ENCODE measurements around the gene TRIM72. TPM values are rescaled to one million over a fixed set of nuclear protein-coding genes. Genes with fewer than 3 reads are reported as not detected.
"Not testable (repeated sequence)": the region's sequence is repeated elsewhere in the genome, so short reads cannot be mapped to it uniquely, and the experiment has no call there.

Gene TRIM72
- polyA plus RNA-seq (2013, experiment 1 of 2), result not detected
- not detected for polyA plus RNA-seq (2013, experiment 2 of 2)

GRCh38 chr16:31213877-31214707 is at the start of gene TRIM72:
TSS of gene TRIM72 (plus strand) at chr16:31214119. CDS start at chr16:31214739, 620 bp downstream.
- peak within 1 kb of the TSS; percentile 31 for H3K4me3 ChIP-seq (ENCODE audit: extremely low read depth, insufficient read depth, low read length, poor library complexity, severe bottlenecking)
- H3K36me3 ChIP-seq (ENCODE audit: control insufficient read depth, insufficient read depth, low read length), result no peaks in the 10 kb centered on the region
- WGBS, 2 experiments (ENCODE audit: insufficient coverage in 2 of 2), result 48 to 65% methylated on average over 14 to 15 of the region's 25 CpGs
- no peaks in the 10 kb centered on the region for H3K9me3 ChIP-seq (ENCODE audit: control insufficient read depth, low read length)
- peaks cover 10% of the 10 kb centered on the region for H3K4me1 ChIP-seq (ENCODE audit: control insufficient read depth, insufficient read depth, low read length, poor library complexity, severe bottlenecking)
- H3K27ac ChIP-seq (ENCODE audit: low read depth, low read length, severe bottlenecking), result no peak within 1 kb of the TSS

- no peaks in the 10 kb centered on the region for H3K36me3 ChIP-seq (ENCODE audit: control insufficient read depth, insufficient read depth, low read length)
- no peak overlapping the region for H3K27ac ChIP-seq (ENCODE audit: low read depth, low read length, severe bottlenecking)
- 87 to 93% methylated on average over 7 to 8 of the region's 8 CpGs for WGBS, 2 experiments (ENCODE audit: insufficient coverage in 2 of 2)
- no peaks in the 10 kb centered on the region for H3K9me3 ChIP-seq (ENCODE audit: control insufficient read depth, low read length)
- H3K4me3 ChIP-seq (ENCODE audit: extremely low read depth, insufficient read depth, low read length, poor library complexity, severe bottlenecking), result no peak overlapping the region
- no peaks in the 10 kb centered on the region for H3K4me1 ChIP-seq (ENCODE audit: control insufficient read depth, insufficient read depth, low read length, poor library complexity, severe bottlenecking)
Measured at GRCh38 chr16:31167315-31167714, 46.6 kb upstream of the TRIM72 start.

- Histone ChIP-seq H3K4me3 (ENCODE audit: extremely low read depth, insufficient read depth, low read length, poor library complexity, severe bottlenecking) (no peak overlapping the region), H3K36me3 (ENCODE audit: control insufficient read depth, insufficient read depth, low read length) (no peaks in the 10 kb centered on the region), H3K4me1 (ENCODE audit: control insufficient read depth, insufficient read depth, low read length, poor library complexity, severe bottlenecking) (no peaks in the 10 kb centered on the region), H3K9me3 (ENCODE audit: control insufficient read depth, low read length) (no peaks in the 10 kb centered on the region), H3K27ac (ENCODE audit: low read depth, low read length, severe bottlenecking) (no peak overlapping the region)
- 89 to 100% methylated on average over 1 of the region's 2 CpGs for WGBS, 2 experiments (ENCODE audit: insufficient coverage in 2 of 2)
Measured at GRCh38 chr16:31168848-31169247, 45.1 kb upstream of the TRIM72 start.

- not testable (repeated sequence) for H3K4me1 ChIP-seq (ENCODE audit: control insufficient read depth, insufficient read depth, low read length, poor library complexity, severe bottlenecking); H3K36me3 ChIP-seq (ENCODE audit: control insufficient read depth, insufficient read depth, low read length); H3K9me3 ChIP-seq (ENCODE audit: control insufficient read depth, low read length); H3K4me3 ChIP-seq (ENCODE audit: extremely low read depth, insufficient read depth, low read length, poor library complexity, severe bottlenecking)
- peak overlapping the region; percentile 24 for H3K27ac ChIP-seq (ENCODE audit: low read depth, low read length, severe bottlenecking)
- no CpG with 5 or more reads among the region's 2 CpGs for WGBS, 2 experiments (ENCODE audit: insufficient coverage in 2 of 2)
Measured at GRCh38 chr16:31170048-31170447, 43.9 kb upstream of the TRIM72 start.

GRCh38 chr16:31177136-31177535 is 36.8 kb upstream of the TRIM72 start:
- Histone ChIP-seq H3K9me3 (ENCODE audit: control insufficient read depth, low read length) (no peaks in the 10 kb centered on the region), H3K36me3 (ENCODE audit: control insufficient read depth, insufficient read depth, low read length) (peaks cover 12% of the 10 kb centered on the region), H3K4me1 (ENCODE audit: control insufficient read depth, insufficient read depth, low read length, poor library complexity, severe bottlenecking) (no peaks in the 10 kb centered on the region), H3K4me3 (ENCODE audit: extremely low read depth, insufficient read depth, low read length, poor library complexity, severe bottlenecking) (no peak overlapping the region), H3K27ac (ENCODE audit: low read depth, low read length, severe bottlenecking) (no peak overlapping the region)
- WGBS, 2 experiments (ENCODE audit: insufficient coverage in 2 of 2), result 83 to 96% methylated on average over 3 of the region's 3 CpGs

GRCh38 chr16:31179219-31179746 is 34.6 kb upstream of the TRIM72 start:
- Histone ChIP-seq H3K9me3 (ENCODE audit: control insufficient read depth, low read length) (no peaks in the 10 kb centered on the region), H3K36me3 (ENCODE audit: control insufficient read depth, insufficient read depth, low read length) (peaks cover 33% of the 10 kb centered on the region), H3K4me3 (ENCODE audit: extremely low read depth, insufficient read depth, low read length, poor library complexity, severe bottlenecking) (peak overlapping the region; percentile 89), H3K27ac (ENCODE audit: low read depth, low read length, severe bottlenecking) (peak overlapping the region; percentile 99), H3K4me1 (ENCODE audit: control insufficient read depth, insufficient read depth, low read length, poor library complexity, severe bottlenecking) (peaks cover 15% of the 10 kb centered on the region)
- WGBS, 2 experiments (ENCODE audit: insufficient coverage in 2 of 2), result 8 to 9% methylated on average over 27 of the region's 27 CpGs

GRCh38 chr16:31179747-31180459 is 34.0 kb upstream of the TRIM72 start, which contains the start of gene FUS:
TSS of gene FUS (plus strand) at chr16:31180139. CDS start at chr16:31180215, 76 bp downstream.
- Histone ChIP-seq H3K9me3 (ENCODE audit: control insufficient read depth, low read length) (no peaks in the 10 kb centered on the region), H3K4me1 (ENCODE audit: control insufficient read depth, insufficient read depth, low read length, poor library complexity, severe bottlenecking) (peaks cover 15% of the 10 kb centered on the region), H3K27ac (ENCODE audit: low read depth, low read length, severe bottlenecking) (peak within 1 kb of the TSS; percentile 99), H3K4me3 (ENCODE audit: extremely low read depth, insufficient read depth, low read length, poor library complexity, severe bottlenecking) (peak within 1 kb of the TSS; percentile 89), H3K36me3 (ENCODE audit: control insufficient read depth, insufficient read depth, low read length) (peaks cover 40% of the 10 kb centered on the region)
- 0% methylated on average over 60 to 63 of the region's 69 CpGs for WGBS, 2 experiments (ENCODE audit: insufficient coverage in 2 of 2)

- peaks cover 15% of the 10 kb centered on the region for H3K4me1 ChIP-seq (ENCODE audit: control insufficient read depth, insufficient read depth, low read length, poor library complexity, severe bottlenecking)
- H3K27ac ChIP-seq (ENCODE audit: low read depth, low read length, severe bottlenecking), result peak overlapping the region; percentile 99
- peaks cover 53% of the 10 kb centered on the region for H3K36me3 ChIP-seq (ENCODE audit: control insufficient read depth, insufficient read depth, low read length)
- H3K4me3 ChIP-seq (ENCODE audit: extremely low read depth, insufficient read depth, low read length, poor library complexity, severe bottlenecking), result peak overlapping the region; percentile 89
- 3% methylated on average over 22 of the region's 31 CpGs for WGBS, 2 experiments (ENCODE audit: insufficient coverage in 2 of 2)
- H3K9me3 ChIP-seq (ENCODE audit: control insufficient read depth, low read length), result no peaks in the 10 kb centered on the region
Measured at GRCh38 chr16:31181102-31181830, 32.7 kb upstream of the TRIM72 start.

- H3K9me3 ChIP-seq (ENCODE audit: control insufficient read depth, low read length), result no peaks in the 10 kb centered on the region
- no peak overlapping the region for H3K27ac ChIP-seq (ENCODE audit: low read depth, low read length, severe bottlenecking)
- H3K36me3 ChIP-seq (ENCODE audit: control insufficient read depth, insufficient read depth, low read length), result peaks cover 65% of the 10 kb centered on the region
- H3K4me1 ChIP-seq (ENCODE audit: control insufficient read depth, insufficient read depth, low read length, poor library complexity, severe bottlenecking), result peaks cover 15% of the 10 kb centered on the region
- 34% methylated on average over 6 to 7 of the region's 7 CpGs for WGBS, 2 experiments (ENCODE audit: insufficient coverage in 2 of 2)
- peak overlapping the region; percentile 89 for H3K4me3 ChIP-seq (ENCODE audit: extremely low read depth, insufficient read depth, low read length, poor library complexity, severe bottlenecking)
Measured at GRCh38 chr16:31182391-31182790, 31.5 kb upstream of the TRIM72 start.
